ENCODE results near the gene NMB.

DNA sequence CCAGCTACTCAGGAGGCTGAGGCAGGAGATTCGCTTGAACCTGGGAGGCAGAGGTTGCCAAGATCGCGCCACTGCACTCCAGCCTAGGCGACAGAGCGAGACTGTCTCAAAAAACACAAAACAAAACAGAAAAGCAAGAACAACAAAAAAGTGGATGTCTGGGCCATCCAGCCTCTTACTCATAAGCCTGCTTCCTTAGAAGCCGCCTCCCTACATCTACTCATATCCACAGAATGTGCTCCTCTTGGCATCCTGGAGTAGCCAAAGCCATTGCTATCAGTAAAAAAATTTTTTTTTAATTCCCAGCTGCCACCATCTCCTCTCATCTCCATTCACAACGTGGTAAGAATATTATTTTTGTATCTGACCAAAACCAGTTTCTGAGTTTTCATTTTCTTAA lies 46.4 kb downstream of the NMB start:
- TF ChIP-seq, protein P1, sequence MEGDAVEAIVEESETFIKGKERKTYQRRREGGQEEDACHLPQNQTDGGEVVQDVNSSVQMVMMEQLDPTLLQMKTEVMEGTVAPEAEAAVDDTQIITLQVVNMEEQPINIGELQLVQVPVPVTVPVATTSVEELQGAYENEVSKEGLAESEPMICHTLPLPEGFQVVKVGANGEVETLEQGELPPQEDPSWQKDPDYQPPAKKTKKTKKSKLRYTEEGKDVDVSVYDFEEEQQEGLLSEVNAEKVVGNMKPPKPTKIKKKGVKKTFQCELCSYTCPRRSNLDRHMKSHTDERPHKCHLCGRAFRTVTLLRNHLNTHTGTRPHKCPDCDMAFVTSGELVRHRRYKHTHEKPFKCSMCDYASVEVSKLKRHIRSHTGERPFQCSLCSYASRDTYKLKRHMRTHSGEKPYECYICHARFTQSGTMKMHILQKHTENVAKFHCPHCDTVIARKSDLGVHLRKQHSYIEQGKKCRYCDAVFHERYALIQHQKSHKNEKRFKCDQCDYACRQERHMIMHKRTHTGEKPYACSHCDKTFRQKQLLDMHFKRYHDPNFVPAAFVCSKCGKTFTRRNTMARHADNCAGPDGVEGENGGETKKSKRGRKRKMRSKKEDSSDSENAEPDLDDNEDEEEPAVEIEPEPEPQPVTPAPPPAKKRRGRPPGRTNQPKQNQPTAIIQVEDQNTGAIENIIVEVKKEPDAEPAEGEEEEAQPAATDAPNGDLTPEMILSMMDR (IDR thresholded peaks at IDR 0.05) = no peak
- TF ChIP-seq EP300 (IDR thresholded peaks at IDR 0.05) = no peak

Data from esophagus muscularis mucosa (tissue), 3 donors.